OCI-LY3 (cell line): ENCODE data around the gene PODXL.
A peak's percentile ranks its signal among the peaks of the same experiment; 100 is the strongest.

ENCODE experiments used
- H2AFZ ChIP-seq: fragments of 200-600, 300-600 bp; shearing (Covaris generic); 2 replicates; pipeline ENCODE4 v1.6.0; 2014; ENCODE audit warnings: antibody characterized with exemption, low read depth, low read length
- H3K27ac ChIP-seq: fragments of 200-600, 300-600 bp; sonication (generic); 2 replicates; pipeline ENCODE4 v1.5.1; 2014; ENCODE audit warnings: mild to moderate bottlenecking, low read length, moderate library complexity, mixed read lengths
- H3K27me3 ChIP-seq: fragments of 200-600, 300-600 bp; sonication (generic); 2 replicates; pipeline ENCODE4 v1.6.1; 2014; ENCODE audit warnings: low read depth, low read length, mixed read lengths
- H3K36me3 ChIP-seq: fragments of 200-600, 300-600 bp; sonication (generic); replicated peaks from 2 replicates; pipeline ENCODE3; 2014; ENCODE audit warnings: low read depth, low read length, mixed read lengths
- H3K4me1 ChIP-seq: fragments of 300-600, 200-600 bp; sonication (generic); 2 replicates; pipeline ENCODE4 v1.6.1; 2014; ENCODE audit warnings: low read length, mixed read lengths
- H3K4me2 ChIP-seq: fragments of 200-600, 300-600 bp; sonication (generic); 2 replicates; pipeline ENCODE4 v1.6.1; 2014; ENCODE audit warnings: low read length, mixed read lengths
- H3K4me3 ChIP-seq: fragments of 300-600, 200-600 bp; sonication (generic); 2 replicates; pipeline ENCODE4 v1.5.1; 2014; ENCODE audit warnings: antibody characterized with exemption, mild to moderate bottlenecking, low read length, moderate library complexity
- H3K79me2 ChIP-seq: fragments of 300-600, 200-600 bp; shearing (Covaris generic); 2 replicates; pipeline ENCODE4 v1.6.1; 2014; ENCODE audit warnings: mild to moderate bottlenecking, low read length, mixed read lengths
- H3K9ac ChIP-seq: fragments of 300-600, 200-600 bp; shearing (Covaris generic); 2 replicates; pipeline ENCODE4 v1.6.0; 2014; ENCODE audit warnings: mild to moderate bottlenecking, low read length, moderate library complexity
- H3K9me3 ChIP-seq: fragments of 200-600, 300-600 bp; shearing (Covaris generic); 2 replicates; pipeline ENCODE4 v1.6.1; 2014; ENCODE audit warnings: low read length, mixed read lengths; ENCODE audit not compliant: insufficient read depth
- H4K20me1 ChIP-seq: fragments of 200-600, 300-600 bp; sonication (generic); 2 replicates; pipeline ENCODE4 v1.6.1; 2016; ENCODE audit warnings: low read length, mixed read lengths; ENCODE audit not compliant: insufficient read depth
- CTCF ChIP-seq: fragments of 200-600, 300-600 bp; sonication (generic); IDR thresholded peaks from 2 replicates; pipeline ENCODE4 v1.5.1; 2014; ENCODE audit warnings: antibody characterized with exemption, low read length, low read depth
- EZH2phosphoT487 ChIP-seq: fragments of 200-600 bp; shearing (Covaris generic); IDR thresholded peaks from 2 replicates; pipeline ENCODE4 v1.6.1; 2018; ENCODE audit warnings: antibody characterized with exemption, mixed run types, low read depth

The PODXL gene

GRCh38 chr7:131557652-131558385 is 1.4 kb upstream of the PODXL start:
- H3K79me2 ChIP-seq, result no peaks in the 10 kb centered on the region
- no peak overlapping the region for H3K27ac ChIP-seq
- no peaks in the 10 kb centered on the region for H3K36me3 ChIP-seq
- H3K4me1 ChIP-seq, result peaks cover 11% of the 10 kb centered on the region
- peaks cover 37% of the 10 kb centered on the region for H3K27me3 ChIP-seq
- no peak overlapping the region for H2AFZ ChIP-seq
- no peaks in the 10 kb centered on the region for H3K9me3 ChIP-seq
- no peak overlapping the region for H3K4me3 ChIP-seq
- H3K4me2 ChIP-seq, result 0 out of 2 replicates have a peak overlapping the region, but pooled peaks have one; percentile 82
- no peak for TF ChIP-seq EZH2phosphoT487
- TF ChIP-seq CTCF, result no peak
- peaks cover 6% of the 10 kb centered on the region; the same call in 1 of the 2 replicates for H4K20me1 ChIP-seq
- H3K9ac ChIP-seq, result no peak overlapping the region

DNA sequence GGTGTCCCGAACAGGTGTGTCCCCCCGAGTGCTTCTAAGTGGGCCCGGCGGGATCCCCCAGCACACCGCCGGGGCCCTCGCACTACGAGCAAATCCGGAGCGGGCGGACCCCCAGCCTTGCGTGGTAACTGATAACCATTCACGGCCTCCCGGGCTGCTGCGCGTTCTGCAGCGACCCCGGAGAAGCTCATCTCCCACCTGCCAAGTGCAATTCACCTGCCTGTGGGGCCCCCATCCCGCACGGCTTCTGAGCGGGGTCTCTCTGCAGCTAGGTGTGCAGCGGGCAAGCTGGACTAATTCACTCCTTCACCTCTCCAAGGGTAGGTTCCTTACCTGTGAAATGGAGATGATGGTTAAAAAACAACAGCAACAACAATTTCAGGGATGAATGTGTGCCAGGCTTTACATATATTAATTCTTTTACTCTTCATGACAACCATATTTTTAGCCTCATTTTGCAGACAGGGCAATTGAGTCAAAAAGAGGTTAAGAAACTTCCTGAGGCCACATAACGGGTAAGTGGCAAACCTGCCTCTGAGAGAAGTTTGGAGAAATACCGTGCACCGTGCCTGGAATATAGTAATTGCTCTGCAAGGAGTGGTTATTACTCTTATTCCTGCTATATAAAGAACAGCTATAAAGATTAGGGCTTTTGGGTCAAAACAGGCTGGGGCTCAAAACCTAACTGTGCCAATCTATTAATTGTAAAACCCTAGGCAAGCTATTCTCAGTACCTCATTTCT is 652 bp upstream of the PODXL start:
- Histone ChIP-seq H3K27me3 (peaks cover 37% of the 10 kb centered on the region), H3K9me3 (no peaks in the 10 kb centered on the region), H3K27ac (no peak overlapping the region), H3K9ac (peak overlapping the region; percentile 46), H3K79me2 (no peaks in the 10 kb centered on the region), H3K4me3 (peak overlapping the region; percentile 83), H3K36me3 (no peaks in the 10 kb centered on the region), H4K20me1 (peaks cover 6% of the 10 kb centered on the region; the same call in 1 of the 2 replicates), H2AFZ (peak overlapping the region; percentile 47; the same call in 1 of the 2 replicates), H3K4me1 (peaks cover 11% of the 10 kb centered on the region), H3K4me2 (peak overlapping the region; percentile 82)
- TF ChIP-seq CTCF (no peak), EZH2phosphoT487 (no peak)

GRCh38 chr7:131555552-131556052 is 826 bp downstream of the PODXL start:
- Histone ChIP-seq H3K4me1 (peaks cover 11% of the 10 kb centered on the region), H3K9me3 (no peaks in the 10 kb centered on the region), H3K27ac (no peak overlapping the region), H3K4me2 (peak overlapping the region; percentile 89), H4K20me1 (peaks cover 6% of the 10 kb centered on the region; the same call in 1 of the 2 replicates), H3K9ac (peak overlapping the region; percentile 48; the same call in 1 of the 2 replicates), H3K27me3 (peaks cover 37% of the 10 kb centered on the region), H2AFZ (0 out of 2 replicates have a peak overlapping the region, but pooled peaks have one; percentile 62), H3K4me3 (peak overlapping the region; percentile 77), H3K79me2 (no peaks in the 10 kb centered on the region), H3K36me3 (no peaks in the 10 kb centered on the region)
- no peak for TF ChIP-seq EZH2phosphoT487

DNA sequence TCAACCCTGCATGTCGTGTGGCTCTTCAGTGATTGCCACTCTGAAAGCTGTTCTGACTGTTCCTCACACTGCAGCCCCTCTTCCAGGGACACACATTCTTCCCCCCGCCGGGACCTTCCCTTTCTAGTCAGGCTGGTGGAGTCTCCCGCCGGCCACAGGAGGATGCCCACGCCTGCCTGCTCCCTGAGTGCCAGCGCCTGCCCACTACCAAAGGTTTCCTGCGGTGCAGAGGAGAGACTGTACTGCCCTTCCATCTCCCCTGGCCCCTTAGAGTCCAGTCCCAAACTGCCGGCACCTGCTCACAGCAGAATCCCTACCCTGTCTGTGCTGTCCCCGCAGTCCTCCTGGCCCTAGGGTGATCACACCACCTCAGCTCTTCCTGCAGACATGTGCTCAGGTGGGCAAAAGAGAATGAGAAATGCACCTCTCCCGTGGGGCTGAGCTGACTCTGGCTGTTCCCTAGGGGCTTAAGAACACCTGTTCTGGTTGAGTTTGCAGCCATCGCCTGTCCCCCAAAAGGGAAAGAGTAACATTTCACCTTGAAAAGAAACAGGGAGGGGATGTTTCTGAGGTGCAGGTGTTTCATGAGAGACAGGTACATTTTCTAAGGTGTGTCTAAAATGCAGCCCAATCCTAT is 1.4 kb downstream of the PODXL start:
- H3K9me3 ChIP-seq, result no peaks in the 10 kb centered on the region
- TF ChIP-seq CTCF, result no peak
- TF ChIP-seq EZH2phosphoT487, result no peak
- H4K20me1 ChIP-seq, result peaks cover 6% of the 10 kb centered on the region; the same call in 1 of the 2 replicates
- no peak overlapping the region for H3K9ac ChIP-seq
- no peak overlapping the region for H2AFZ ChIP-seq
- H3K4me3 ChIP-seq, result peak overlapping the region; percentile 77
- H3K4me1 ChIP-seq, result peaks cover 11% of the 10 kb centered on the region
- H3K79me2 ChIP-seq, result no peaks in the 10 kb centered on the region
- peaks cover 37% of the 10 kb centered on the region for H3K27me3 ChIP-seq
- peak overlapping the region; percentile 89; the same call in 1 of the 2 replicates for H3K4me2 ChIP-seq
- H3K27ac ChIP-seq, result no peak overlapping the region
- no peaks in the 10 kb centered on the region for H3K36me3 ChIP-seq
